ENCODE measurements around the gene SLC41A2.
A peak's percentile ranks its signal among the peaks of the same experiment; 100 is the strongest.
"Not testable (repeated sequence)": the region's sequence is repeated elsewhere in the genome, so short reads cannot be mapped to it uniquely, and the experiment has no call there.

SLC41A2 gene

GRCh38 chr12:104963757-104964156 is 5.7 kb upstream of the SLC41A2 start:
- peak; percentile 56 for DNase-seq

- DNase-seq, result no peak
Observed at GRCh38 chr12:104960464-104960863, 2.4 kb upstream of the SLC41A2 start.

GRCh38 chr12:104959335-104959841 is 1.3 kb upstream of the SLC41A2 start:
- DNase-seq, result peak; percentile 13

DNA sequence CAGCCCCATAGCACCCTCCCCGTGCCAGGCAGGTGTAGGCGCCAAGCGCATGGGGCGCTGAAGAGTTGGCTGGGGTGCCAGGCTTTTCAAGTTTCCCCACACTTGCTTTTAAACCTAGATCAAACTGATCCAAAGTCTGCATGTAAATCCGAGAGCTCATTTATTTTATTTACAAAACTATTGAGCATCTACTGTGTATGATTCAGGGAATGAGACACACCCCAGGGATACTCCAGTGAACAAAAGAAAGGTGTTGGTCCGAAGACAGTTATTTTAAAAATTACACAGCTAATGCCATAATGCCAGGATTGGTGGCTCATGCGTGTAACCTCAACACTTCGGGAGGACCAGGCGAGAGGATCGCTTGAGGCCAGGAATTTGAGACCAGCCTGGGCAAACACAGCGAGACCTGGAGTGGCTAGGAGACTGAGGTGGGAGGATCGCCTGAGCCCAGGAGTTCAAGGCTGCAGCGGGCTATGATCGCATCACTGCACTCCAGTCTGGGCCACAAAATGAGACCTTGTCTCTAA is 780 bp upstream of the SLC41A2 start:
- DNase-seq, result no peak

DNA sequence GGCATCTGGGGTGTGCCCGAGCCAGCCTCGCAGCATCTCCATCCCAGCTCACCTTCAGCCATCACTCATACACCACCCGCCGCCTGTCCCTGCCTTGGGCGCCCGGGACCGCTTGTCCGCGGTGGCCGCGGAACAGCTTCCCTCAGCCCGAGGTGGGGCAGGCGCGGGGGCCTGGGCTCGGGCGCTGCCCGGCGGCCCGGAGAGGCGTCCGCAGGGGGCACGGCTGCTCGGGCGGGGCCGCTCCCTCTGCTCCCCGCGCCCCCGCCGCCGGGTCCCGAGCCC is 430 bp downstream of the SLC41A2 start:
- no peak for DNase-seq

DNA sequence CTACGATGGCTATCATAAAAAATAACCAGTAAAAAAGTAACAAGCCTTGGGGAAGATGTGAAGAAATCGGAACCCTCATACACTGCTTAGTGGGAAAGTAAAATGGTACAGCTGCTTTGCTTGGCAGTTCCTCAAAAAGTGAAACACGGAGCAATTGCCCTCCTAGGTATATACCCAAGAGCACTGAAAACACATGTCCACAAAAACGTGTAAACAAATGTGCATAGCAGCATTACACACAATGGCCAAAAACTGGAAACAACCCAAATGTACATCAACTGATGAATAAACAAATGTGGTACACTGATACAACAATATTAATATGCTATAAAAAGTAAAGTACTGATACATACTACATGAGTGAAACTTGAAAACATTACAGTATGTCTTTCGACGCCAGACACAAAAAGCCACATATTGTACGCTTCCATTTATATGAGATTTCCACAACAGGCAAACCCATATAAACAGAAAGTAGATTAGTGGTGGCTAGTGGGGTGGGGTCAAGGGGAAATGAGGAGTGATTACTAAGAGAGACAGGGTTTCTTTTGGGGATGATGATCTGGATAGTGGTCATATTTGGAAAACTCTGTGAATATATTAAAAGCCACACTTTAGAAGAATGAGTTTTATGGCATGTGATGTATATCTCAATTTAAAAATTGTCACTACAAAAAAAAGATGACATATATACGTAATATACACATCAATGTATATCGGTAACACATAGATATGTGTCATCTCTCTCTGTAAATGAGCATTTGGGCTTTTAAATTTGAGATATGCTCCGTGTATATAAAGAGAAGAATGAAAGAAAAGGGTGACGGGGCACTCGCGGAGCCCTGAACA is 996 bp downstream of the SLC41A2 start:
- no peak for DNase-seq

- no peak for DNase-seq
Observed at GRCh38 chr12:104955703-104956102, 2.4 kb downstream of the SLC41A2 start.

GRCh38 chr12:104953323-104953722 is 4.8 kb downstream of the SLC41A2 start:
- no peak for DNase-seq

DNA sequence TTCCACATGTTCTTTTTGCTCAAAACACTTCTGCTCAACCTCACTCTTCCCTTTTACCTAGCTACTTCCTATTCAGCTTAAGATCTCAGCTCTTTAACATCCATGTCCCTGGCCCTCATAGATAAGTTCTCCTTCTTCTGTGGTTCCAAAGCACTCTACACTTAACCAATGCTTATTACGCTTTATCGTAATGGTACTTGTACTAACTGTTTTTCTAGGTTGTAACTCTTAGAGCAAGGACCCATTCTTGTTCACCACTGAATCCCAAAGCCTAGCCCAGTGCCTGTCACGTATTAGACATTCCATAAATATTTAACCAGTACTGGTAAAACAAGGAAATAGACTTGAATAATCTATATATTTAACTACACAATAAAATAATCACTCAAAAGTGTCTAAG is 5.3 kb downstream of the SLC41A2 start:
- no peak for DNase-seq

DNA sequence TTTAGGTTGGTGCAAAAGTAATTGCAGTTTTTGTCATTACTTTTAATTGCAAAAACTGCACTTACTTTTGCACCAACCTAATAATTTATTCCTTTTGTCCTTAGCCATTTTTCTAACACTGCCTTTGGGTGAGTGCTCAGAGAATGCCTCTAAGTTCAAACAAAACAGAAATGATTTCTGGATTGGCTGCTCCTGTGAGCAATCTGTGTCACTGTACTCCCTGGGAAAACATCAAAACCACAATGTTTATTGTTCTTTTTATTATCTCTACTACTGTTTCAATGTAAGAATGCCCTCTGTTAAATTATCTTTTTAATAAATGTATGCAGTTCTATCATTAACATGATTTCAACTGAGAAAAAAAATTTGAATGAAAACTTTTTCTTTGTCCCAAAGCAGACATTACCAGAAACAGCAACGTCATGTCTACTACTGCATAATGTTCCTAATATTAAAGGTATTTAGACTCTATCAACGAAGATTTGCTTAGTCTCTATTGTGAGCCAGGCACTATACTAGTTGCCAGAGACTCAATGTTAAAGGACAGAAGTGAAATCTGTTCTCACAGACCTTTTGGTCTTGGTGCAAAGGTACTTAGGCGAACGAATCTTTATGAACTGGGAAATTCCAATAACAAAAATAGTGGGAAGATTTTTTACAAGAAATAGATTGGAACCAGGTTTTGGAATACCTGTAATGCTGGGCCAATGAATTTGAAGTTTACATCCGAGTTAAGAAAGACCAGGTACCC is 6.2 kb downstream of the SLC41A2 start:
- no peak for DNase-seq

GRCh38 chr12:104948716-104949115 is 9.4 kb downstream of the SLC41A2 start:
- DNase-seq, result not testable (repeated sequence)

- no peak for DNase-seq
Observed at GRCh38 chr12:104944252-104944651, 13.8 kb downstream of the SLC41A2 start.

GRCh38 chr12:104943401-104943800 is 14.7 kb downstream of the SLC41A2 start:
- not testable (repeated sequence) for DNase-seq

DNA sequence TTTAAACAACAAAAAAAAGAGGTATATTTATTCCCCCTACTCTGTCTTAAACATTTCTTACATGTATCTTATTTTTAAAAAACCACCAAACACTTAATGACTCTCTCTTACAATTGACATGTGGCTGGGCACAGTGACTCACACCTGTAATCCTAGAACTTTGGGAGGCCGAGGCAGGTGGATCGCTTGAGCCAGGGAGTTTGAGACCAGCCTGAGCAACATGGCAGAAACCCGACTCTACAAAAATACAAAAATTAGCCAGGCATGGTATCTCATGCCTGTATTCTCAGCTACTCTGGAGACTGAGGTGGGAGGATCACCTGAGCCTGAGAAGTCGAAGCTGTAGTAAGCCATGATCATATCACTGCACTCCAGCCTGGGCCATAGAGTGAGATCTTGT is 16.0 kb downstream of the SLC41A2 start:
- no peak for DNase-seq

DNA sequence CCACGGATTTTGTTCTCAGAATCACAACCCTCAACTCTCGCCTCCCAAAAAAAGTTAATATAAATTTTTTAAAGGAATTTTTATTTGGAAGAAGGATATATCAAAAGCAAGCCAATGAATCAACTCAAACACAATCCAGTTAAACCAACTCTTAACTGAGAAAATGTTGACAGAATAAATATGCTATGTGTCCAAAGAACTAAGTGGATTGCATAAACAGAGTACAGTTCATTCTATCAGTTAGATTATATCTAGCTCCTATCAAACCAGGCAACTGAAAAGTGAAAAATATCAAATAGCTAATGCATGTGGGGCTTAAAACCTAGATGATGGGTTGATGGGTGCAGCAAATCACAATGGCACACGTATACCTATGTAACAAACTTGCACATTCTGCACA is 16.6 kb downstream of the SLC41A2 start:
- no peak for DNase-seq

GRCh38 chr12:104939089-104939488 is 19.0 kb downstream of the SLC41A2 start:
- DNase-seq, result no peak

DNA sequence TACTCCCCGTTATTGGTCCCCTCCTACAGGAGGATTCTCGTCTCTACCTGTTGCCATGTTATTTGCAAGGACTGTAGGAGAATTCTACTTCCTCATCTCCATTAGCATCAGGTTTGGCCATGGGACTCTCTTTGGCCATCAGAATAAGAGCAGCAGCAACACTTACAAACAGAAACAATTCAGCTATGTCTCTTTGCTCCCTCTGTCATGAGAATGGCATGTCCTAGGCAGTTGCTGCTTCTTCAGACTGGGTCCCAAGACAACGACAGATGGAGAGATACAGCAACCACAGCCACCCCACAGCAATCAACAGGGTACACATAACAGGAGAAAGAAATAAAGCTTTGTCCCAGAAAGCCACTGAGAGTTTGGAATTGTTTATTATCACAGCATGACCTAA is 19.7 kb downstream of the SLC41A2 start:
- no peak for DNase-seq

GRCh38 chr12:104935886-104936285 is 22.2 kb downstream of the SLC41A2 start:
- no peak for DNase-seq

- DNase-seq, result no peak
Observed at GRCh38 chr12:104933778-104934177, 24.3 kb downstream of the SLC41A2 start.

DNA sequence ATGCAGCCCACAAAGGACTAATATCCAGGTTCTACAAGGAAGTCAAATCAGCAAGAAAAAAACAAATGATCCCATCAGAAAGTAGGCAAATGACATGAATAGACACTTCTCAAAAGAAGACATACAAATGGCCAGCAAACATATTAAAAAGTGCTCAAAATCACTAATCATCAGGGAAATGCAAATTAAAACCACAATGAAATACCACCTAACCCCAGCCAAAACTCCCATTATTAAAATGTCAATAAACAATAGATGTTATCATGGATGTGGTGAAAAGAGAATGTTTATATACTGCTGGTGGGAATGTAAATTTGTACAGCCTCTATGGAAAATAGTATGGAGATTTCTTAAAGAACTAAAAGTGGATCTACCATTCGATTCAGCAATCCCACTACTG is 25.0 kb downstream of the SLC41A2 start:
- no peak for DNase-seq

- no peak for DNase-seq
Observed at GRCh38 chr12:104930388-104931326, 27.4 kb downstream of the SLC41A2 start.

DNA sequence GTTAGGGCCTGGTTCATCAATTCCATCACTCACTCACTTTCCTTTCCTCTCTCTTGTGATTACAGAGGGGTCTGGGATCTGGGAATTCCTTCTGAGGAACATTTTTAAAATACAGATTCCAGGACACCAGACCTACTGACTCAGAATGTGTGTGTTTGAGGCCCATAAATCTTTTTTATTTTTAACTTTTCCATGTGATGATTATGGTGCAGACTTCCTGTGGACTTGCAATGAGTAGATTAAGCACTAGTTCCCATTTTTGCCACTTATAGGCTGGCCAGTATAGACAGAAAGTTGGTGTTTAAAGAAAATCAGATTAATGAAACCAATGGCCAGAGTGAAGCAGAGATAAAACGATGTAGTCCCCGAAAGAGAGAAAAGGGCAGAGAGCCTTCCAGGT is 28.1 kb downstream of the SLC41A2 start:
- no peak for DNase-seq

- no peak for DNase-seq
Observed at GRCh38 chr12:104929368-104929767, 28.7 kb downstream of the SLC41A2 start.
